ENCODE data around the gene SLC25A25.
"Not testable (repeated sequence)": the region's sequence is repeated elsewhere in the genome, so short reads cannot be mapped to it uniquely, and the experiment has no call there.

DNA sequence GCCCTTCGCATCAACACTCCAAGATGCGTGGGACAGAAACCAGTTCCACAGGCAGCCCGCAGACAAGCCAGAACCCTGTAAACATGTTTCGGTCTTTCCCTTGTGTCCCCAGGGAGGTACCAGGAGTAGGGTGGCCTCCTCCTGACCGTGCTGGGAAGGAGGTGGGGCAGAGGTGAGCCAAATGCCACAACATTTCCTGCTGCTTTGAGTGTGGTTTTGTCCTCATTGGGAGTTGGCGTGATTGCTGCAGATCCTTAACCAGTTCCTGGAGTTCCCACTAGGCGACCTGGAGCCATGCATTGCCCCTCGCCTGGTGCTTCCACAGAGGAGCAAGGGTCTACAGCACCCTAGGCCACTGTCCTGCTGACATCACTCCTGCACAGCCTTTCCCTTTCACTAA, 67.5 kb downstream of the SLC25A25 start:
- TF ChIP-seq, protein P1, sequence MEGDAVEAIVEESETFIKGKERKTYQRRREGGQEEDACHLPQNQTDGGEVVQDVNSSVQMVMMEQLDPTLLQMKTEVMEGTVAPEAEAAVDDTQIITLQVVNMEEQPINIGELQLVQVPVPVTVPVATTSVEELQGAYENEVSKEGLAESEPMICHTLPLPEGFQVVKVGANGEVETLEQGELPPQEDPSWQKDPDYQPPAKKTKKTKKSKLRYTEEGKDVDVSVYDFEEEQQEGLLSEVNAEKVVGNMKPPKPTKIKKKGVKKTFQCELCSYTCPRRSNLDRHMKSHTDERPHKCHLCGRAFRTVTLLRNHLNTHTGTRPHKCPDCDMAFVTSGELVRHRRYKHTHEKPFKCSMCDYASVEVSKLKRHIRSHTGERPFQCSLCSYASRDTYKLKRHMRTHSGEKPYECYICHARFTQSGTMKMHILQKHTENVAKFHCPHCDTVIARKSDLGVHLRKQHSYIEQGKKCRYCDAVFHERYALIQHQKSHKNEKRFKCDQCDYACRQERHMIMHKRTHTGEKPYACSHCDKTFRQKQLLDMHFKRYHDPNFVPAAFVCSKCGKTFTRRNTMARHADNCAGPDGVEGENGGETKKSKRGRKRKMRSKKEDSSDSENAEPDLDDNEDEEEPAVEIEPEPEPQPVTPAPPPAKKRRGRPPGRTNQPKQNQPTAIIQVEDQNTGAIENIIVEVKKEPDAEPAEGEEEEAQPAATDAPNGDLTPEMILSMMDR (IDR thresholded peaks at IDR 0.05): not testable (repeated sequence)
- not testable (repeated sequence) for TF ChIP-seq POLR2A, EP300 (IDR thresholded peaks at IDR 0.05)
